Measurements from ENCODE around the gene TAB2.

DNA sequence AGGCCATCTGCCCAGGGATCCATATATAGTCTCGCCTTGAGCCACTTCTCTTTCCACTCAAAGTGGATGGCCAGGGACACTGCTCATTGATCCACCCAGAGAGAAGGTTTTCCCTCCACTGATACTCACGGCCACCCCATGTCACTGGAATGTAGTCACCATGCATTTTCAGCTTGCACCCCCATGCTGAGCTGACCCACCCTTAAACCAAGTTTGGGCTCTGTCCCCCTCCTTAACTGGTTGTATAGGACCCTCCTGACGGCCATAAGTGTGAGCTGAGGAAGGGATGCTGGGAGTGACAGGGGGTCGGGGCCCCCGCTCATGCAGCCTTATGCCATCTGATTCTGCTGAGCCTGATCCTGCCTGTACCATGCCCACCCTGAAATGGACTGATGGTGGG, 108.2 kb downstream of the TAB2 start:
- no peak for TF ChIP-seq POLR2A (IDR thresholded peaks at IDR 0.05)
- TF ChIP-seq, protein P1, sequence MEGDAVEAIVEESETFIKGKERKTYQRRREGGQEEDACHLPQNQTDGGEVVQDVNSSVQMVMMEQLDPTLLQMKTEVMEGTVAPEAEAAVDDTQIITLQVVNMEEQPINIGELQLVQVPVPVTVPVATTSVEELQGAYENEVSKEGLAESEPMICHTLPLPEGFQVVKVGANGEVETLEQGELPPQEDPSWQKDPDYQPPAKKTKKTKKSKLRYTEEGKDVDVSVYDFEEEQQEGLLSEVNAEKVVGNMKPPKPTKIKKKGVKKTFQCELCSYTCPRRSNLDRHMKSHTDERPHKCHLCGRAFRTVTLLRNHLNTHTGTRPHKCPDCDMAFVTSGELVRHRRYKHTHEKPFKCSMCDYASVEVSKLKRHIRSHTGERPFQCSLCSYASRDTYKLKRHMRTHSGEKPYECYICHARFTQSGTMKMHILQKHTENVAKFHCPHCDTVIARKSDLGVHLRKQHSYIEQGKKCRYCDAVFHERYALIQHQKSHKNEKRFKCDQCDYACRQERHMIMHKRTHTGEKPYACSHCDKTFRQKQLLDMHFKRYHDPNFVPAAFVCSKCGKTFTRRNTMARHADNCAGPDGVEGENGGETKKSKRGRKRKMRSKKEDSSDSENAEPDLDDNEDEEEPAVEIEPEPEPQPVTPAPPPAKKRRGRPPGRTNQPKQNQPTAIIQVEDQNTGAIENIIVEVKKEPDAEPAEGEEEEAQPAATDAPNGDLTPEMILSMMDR (IDR thresholded peaks at IDR 0.05): no peak
